ENCODE measurements around the gene FCSK. TPM values are rescaled to one million over a fixed set of nuclear protein-coding genes. Genes with fewer than 3 reads are reported as not detected.
"Not testable (repeated sequence)": the region's sequence is repeated elsewhere in the genome, so short reads cannot be mapped to it uniquely, and the experiment has no call there.

The FCSK gene
- total RNA-seq, 2 experiments from 2014 or later, result 21.8 to 25.4 TPM

- Mint-ChIP-seq H3K27me3 (no peaks in the 10 kb centered on the region), H3K36me3 (ENCODE audit: low read depth) (peaks cover 11% of the 10 kb centered on the region), H3K4me3 (no peak overlapping the region), H3K27ac (peak overlapping the region; percentile 77), H3K9me3 (no peaks in the 10 kb centered on the region), H3K4me1 (ENCODE audit: low read depth) (peaks cover 46% of the 10 kb centered on the region)
- ATAC-seq (ENCODE audit: poor library complexity) (no peak), DNase-seq (no peak)
- no peaks in the 10 kb centered on the region for H3K36me3 ChIP-seq (ENCODE audit: insufficient read depth, low read length)
- no peak overlapping the region for H3K27ac ChIP-seq (ENCODE audit: low read depth in 1 of 2, low read length in 2 of 2)
- peaks cover 36% of the 10 kb centered on the region for H3K4me1 ChIP-seq (ENCODE audit: insufficient read depth, low read length)
- ChIA-PET CTCF (interaction anchor here (0.6 to 0.7 kb wide), 2 partner anchors 15 to 105 kb away, joined by 3 to 4 read pairs; no protein-coding TSS in a partner anchor), POLR2A (no interaction called here)
- intact Hi-C loops (cut with DNase I, micrococcal nuclease), result no loop called here
- no peaks in the 10 kb centered on the region for H3K9me3 ChIP-seq (ENCODE audit: control insufficient read depth in 1 of 2, insufficient read depth in 1 of 2, low read length in 2 of 2)
- TF ChIP-seq, protein P1, sequence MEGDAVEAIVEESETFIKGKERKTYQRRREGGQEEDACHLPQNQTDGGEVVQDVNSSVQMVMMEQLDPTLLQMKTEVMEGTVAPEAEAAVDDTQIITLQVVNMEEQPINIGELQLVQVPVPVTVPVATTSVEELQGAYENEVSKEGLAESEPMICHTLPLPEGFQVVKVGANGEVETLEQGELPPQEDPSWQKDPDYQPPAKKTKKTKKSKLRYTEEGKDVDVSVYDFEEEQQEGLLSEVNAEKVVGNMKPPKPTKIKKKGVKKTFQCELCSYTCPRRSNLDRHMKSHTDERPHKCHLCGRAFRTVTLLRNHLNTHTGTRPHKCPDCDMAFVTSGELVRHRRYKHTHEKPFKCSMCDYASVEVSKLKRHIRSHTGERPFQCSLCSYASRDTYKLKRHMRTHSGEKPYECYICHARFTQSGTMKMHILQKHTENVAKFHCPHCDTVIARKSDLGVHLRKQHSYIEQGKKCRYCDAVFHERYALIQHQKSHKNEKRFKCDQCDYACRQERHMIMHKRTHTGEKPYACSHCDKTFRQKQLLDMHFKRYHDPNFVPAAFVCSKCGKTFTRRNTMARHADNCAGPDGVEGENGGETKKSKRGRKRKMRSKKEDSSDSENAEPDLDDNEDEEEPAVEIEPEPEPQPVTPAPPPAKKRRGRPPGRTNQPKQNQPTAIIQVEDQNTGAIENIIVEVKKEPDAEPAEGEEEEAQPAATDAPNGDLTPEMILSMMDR (IDR thresholded peaks at IDR 0.05), result no peak
- H3K27me3 ChIP-seq (ENCODE audit: control insufficient read depth in 1 of 2, insufficient read depth in 2 of 2, low read length in 2 of 2), result no peaks in the 10 kb centered on the region
- no peak overlapping the region for H3K4me3 ChIP-seq (ENCODE audit: low read length)
Observed at GRCh38 chr16:70410734-70411133, 43.7 kb upstream of the FCSK start.

GRCh38 chr16:70412385-70412784 is 42.0 kb upstream of the FCSK start:
- Histone ChIP-seq H3K4me3 (ENCODE audit: low read length) (no peak overlapping the region), H3K9me3 (ENCODE audit: control insufficient read depth in 1 of 2, insufficient read depth in 1 of 2, low read length in 2 of 2) (no peaks in the 10 kb centered on the region), H3K4me1 (ENCODE audit: insufficient read depth, low read length) (peaks cover 28% of the 10 kb centered on the region), H3K36me3 (ENCODE audit: insufficient read depth, low read length) (no peaks in the 10 kb centered on the region), H3K27ac (ENCODE audit: low read depth in 1 of 2, low read length in 2 of 2) (no peak overlapping the region), H3K27me3 (ENCODE audit: control insufficient read depth in 1 of 2, insufficient read depth in 2 of 2, low read length in 2 of 2) (no peaks in the 10 kb centered on the region)
- Mint-ChIP-seq H3K36me3 (ENCODE audit: low read depth) (peaks cover 16% of the 10 kb centered on the region), H3K27ac (no peak overlapping the region), H3K4me3 (no peak overlapping the region), H3K4me1 (ENCODE audit: low read depth) (peaks cover 45% of the 10 kb centered on the region), H3K27me3 (no peaks in the 10 kb centered on the region), H3K9me3 (no peaks in the 10 kb centered on the region)
- POLR2A ChIA-PET, result no interaction called here
- CTCF ChIA-PET, result no interaction called here
- DNase-seq (no peak), ATAC-seq (ENCODE audit: poor library complexity) (no peak)
- intact Hi-C loops (cut with DNase I, micrococcal nuclease), result no loop called here
- TF ChIP-seq, protein P1 (IDR thresholded peaks at IDR 0.05), result no peak

DNA sequence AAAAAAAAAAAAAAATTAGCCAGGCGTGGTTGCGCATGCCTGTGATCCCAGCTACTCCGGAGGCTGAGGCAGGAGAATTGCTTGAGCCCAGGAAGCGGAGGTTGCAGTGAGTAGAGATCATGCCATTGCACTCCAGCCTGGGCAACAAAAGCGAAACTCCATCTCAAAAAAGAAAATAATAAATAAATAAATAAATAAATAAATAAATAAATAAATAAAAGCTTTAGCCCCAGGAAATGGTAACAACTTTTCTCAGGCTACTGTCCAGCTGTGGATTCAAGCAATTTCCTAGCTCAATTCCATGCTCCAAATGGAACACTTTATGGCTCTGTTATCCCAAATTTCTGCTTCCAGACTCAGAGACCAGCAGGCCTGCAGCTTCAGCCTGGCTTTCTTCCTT is 40.8 kb upstream of the FCSK start:
- CTCF ChIA-PET; intact Hi-C loops (cut with DNase I, micrococcal nuclease); H3K27me3 ChIP-seq (ENCODE audit: control insufficient read depth in 1 of 2, insufficient read depth in 2 of 2, low read length in 2 of 2); DNase-seq; H3K4me3 Mint-ChIP-seq; H3K27me3 Mint-ChIP-seq; H3K4me3 ChIP-seq (ENCODE audit: low read length); ATAC-seq (ENCODE audit: poor library complexity); H3K27ac ChIP-seq (ENCODE audit: low read depth in 1 of 2, low read length in 2 of 2); H3K27ac Mint-ChIP-seq; H3K36me3 ChIP-seq (ENCODE audit: insufficient read depth, low read length); H3K9me3 Mint-ChIP-seq; H3K9me3 ChIP-seq (ENCODE audit: control insufficient read depth in 1 of 2, insufficient read depth in 1 of 2, low read length in 2 of 2): not testable (repeated sequence)
- peaks cover 28% of the 10 kb centered on the region for H3K4me1 ChIP-seq (ENCODE audit: insufficient read depth, low read length)
- POLR2A ChIA-PET, result interaction anchor here (0.6 kb wide), 1 partner anchor 13 kb away, joined by 4 read pairs; no protein-coding TSS in a partner anchor
- Mint-ChIP-seq H3K4me1 (ENCODE audit: low read depth) (peaks cover 45% of the 10 kb centered on the region), H3K36me3 (ENCODE audit: low read depth) (peaks cover 16% of the 10 kb centered on the region)

Measured in CD4-positive, alpha-beta T cell (primary cell).